ENCODE data around the gene HTATSF1.

GRCh38 chrX:136495043-136495442 is 2.3 kb upstream of the HTATSF1 start:
- no peak for TF ChIP-seq CTCF (IDR thresholded peaks at IDR 0.05)
- TF ChIP-seq POLR2A (IDR thresholded peaks at IDR 0.05): no peak
- TF ChIP-seq EP300 (IDR thresholded peaks at IDR 0.05): no peak

All from upper lobe of left lung (tissue), 4 donors.